Putamen (tissue), 1 donor: ENCODE data around the gene GARNL3.

ENCODE experiments used
- DNase-seq: peaks from one replicate; pipeline ENCODE4 v3.0.0-alpha.2; 2016; ENCODE audit warnings: low spot score

The GARNL3 gene, protein sequence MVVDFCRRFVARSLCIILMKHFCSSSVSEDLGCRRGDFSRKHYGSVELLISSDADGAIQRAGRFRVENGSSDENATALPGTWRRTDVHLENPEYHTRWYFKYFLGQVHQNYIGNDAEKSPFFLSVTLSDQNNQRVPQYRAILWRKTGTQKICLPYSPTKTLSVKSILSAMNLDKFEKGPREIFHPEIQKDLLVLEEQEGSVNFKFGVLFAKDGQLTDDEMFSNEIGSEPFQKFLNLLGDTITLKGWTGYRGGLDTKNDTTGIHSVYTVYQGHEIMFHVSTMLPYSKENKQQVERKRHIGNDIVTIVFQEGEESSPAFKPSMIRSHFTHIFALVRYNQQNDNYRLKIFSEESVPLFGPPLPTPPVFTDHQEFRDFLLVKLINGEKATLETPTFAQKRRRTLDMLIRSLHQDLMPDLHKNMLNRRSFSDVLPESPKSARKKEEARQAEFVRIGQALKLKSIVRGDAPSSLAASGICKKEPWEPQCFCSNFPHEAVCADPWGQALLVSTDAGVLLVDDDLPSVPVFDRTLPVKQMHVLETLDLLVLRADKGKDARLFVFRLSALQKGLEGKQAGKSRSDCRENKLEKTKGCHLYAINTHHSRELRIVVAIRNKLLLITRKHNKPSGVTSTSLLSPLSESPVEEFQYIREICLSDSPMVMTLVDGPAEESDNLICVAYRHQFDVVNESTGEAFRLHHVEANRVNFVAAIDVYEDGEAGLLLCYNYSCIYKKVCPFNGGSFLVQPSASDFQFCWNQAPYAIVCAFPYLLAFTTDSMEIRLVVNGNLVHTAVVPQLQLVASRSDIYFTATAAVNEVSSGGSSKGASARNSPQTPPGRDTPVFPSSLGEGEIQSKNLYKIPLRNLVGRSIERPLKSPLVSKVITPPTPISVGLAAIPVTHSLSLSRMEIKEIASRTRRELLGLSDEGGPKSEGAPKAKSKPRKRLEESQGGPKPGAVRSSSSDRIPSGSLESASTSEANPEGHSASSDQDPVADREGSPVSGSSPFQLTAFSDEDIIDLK

DNA sequence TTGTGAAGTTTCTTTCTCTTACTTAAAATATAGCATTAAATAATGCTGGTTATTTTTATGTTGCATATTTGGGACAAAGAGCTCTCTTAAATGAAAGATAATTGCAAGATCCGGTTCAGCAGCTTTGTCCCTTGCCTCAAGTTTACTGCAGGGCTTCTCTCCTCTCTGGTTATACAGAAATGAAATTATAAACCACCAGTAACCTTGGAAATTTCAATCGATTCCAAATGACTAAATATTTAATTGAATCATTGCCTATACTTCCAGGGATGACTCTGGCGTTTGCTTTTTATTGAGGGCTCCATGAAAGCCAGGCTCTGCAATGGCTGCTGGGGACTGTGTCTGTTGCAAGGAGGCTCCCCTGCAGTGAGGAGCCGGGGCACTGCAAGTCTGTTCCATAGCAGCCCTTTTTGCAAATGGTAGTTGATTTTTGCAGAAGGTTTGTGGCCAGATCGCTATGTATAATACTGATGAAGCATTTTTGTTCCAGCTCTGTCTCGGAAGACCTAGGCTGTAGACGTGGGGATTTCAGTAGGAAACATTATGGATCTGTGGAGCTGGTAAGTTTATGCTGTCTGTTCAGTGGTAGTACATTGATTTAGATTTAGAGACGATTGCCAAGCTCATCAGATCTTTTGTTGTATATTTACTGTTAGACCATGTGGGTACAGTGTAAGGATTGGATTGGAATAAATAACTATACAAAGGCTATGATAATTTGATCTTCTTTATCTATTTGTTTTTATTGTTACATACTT lies at the start of gene GARNL3:
GARNL3 (plus strand) TSS at position 313 of the 758 bp plus-strand sequence; CDS start at position 417, 104 bp downstream.
- no peak for DNase-seq

DNA sequence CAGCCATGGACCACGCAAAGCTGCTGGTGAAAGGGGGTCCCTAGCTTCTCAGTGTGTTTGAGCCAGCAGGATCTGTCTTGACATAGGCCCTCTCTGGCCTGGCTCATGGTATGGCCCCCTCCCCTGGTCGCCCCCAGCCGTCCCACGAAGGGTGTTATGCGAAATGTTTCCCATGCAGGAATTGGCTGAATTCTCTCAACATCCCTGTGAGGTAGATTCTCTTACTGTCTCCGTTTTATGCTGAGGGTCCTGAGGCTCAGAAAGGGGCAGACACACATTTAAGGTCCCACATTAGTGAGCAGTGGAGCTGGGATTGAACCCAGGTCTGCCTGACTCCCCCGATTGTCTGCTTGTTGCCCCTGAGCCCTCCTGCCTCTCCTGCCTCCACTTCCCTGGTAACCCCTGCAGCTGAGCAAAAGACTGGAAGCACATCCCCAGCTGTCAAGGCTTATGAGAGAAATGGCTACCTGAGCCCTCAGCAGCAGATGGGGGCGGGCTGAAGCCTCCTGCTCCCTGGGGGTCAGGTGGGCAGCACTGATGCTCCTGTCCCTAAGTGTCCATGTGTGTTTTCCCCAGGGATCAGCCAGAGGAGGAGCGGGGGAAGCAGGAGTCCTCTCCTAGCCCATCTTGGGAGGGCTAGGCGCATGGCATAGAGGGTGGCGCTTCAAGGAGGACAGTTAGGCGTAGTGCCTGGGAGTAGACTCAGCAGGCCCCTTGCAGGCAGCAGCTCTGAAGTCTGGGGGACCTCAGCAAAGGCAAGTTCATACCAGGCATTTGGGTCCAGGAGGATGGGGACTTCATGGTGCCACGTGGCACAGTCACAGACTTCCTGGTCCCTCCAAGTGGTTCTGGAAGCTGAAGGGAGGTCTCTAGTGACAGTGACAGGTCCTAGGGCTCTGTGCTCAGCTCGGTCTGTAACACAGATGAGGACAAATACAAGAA lies 49.0 kb upstream of the GARNL3 start:
- no peak for DNase-seq

DNA sequence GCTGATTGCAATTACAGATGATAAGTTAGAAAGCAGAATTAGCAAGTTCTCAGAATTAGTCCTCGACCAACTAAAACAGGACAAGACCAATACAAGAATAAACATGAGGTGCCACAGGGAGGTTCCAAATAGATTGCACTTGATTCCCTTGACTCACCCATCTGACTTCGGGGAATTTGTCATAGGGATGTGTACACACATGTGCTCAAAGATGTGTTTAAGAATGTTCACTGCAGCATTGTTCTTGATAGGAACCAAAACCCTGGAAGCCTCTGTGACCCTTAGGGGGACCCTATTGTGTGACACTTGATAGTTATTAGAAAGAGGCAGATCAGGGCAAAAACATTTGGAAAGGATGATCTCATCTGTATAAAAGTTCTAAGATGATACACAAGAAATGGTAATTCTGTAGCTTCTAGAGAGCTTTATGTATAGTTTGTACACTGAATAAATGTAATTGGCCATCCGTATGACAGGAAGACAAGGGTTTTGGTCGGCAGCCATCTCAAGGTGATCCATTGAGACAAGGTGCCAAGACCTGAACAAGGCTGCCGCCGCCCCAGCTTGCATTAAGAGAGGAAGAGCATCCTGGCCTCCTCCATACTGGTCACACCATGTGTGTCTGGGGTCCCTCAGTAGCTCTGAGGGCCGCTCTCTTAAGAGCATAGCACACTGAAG lies 48.2 kb upstream of the GARNL3 start:
- DNase-seq, result no peak

DNA sequence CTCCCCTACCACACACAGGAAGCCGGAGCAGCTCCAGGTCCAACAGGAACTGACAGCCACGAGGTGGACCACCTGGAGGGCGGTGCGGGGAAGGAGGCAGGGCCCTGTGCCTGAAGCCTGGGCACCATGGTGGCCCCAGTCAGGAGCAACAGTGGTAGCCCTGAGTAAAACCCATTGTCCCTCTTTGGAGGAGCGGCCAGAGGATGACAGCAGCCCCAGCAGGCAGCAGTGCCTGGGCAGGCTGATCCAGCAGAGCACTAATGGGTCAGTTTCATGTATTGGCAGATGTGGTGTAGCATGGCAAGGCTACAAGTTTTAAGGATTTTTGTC lies 47.7 kb upstream of the GARNL3 start:
- DNase-seq, result no peak

DNA sequence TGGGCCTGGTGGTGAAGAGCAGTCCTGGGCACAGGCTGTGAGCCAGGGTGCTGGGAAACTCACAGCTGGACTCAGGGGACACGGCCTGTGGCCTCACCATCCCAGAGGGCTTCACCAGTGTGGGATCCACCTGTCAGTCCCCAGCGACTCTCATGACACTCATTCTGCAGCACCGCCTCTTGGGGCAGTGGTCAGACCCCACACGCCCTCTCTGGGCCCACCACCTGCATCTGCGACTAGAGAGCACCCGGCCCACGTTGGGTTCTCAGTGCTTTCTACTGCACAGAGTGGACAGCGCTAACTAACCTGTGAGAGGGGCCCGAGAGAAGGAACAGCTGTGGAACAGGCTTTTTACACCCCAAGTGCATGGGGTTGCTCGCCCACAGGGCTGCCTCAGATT lies 45.8 kb upstream of the GARNL3 start:
- no peak for DNase-seq

DNA sequence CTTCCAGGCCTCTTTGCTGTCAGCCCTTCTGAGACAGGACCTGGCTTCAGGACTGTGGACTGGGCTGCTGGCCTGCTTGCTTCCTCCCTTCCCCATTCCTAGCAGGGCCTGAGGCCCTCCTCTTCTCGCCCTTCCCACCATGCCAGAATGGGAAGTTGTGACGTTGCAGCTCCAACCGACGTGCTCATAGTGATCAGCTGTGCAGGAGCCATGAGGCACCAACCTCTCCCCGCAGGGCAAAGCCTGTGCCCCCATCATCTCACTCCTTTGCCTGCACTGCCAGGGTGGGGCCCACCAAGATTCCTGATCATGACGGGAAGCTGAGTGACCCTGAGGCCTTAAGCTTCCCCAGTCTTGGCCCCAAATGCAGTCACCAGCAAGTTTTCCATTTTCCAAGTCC lies 45.1 kb upstream of the GARNL3 start:
- no peak for DNase-seq

DNA sequence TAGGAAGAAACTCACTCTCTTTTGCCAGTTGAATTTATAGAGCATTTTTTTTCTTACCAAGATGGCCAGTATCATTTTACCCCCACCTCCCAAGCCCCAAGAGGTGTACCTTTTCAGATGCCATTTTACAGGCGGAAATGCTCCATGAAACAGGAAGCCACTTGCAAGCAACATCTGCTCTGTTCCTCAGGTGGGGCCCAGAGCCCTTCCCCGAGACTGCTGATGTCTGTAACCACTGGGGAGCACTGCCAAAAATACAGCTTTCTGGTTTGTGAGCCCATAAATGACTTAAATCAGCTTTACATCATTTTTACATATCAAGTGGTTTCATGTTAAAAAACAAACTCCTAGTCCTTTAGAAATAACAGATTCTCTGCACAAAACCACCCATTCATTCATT lies 42.9 kb upstream of the GARNL3 start:
- DNase-seq, result no peak

DNA sequence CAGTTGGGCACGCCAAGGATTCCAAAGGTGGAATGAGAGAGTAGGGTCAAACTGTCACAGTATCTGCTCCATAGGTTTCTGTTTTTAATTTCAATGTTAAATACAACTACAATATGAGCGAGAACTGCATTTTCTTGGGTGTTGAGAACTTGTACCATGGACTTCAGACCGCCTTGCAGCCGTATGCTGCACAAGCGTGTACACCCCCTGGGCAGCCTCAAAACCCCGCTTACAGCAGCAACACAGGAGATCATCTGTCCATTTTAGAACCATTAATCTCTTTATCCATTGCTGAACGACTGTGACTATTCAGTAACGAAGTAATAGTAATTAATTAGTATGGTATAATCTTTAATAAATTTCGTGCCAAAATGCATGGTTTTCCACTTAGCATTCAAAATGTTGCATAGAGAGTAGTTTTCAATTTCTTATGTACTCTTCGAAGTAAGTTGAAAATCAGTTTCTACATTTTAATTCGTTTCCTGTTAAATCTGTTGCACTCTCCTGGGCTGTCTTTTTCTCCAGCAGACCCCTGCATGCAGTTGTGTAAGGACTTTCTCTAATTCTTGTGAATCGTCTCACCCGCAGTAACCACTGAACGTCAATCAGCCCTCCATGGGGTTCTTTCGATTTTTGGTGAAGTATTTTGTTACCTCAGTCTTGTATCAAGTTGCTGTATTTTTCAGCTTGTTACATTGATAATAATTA lies 42.0 kb upstream of the GARNL3 start:
- DNase-seq, result no peak

DNA sequence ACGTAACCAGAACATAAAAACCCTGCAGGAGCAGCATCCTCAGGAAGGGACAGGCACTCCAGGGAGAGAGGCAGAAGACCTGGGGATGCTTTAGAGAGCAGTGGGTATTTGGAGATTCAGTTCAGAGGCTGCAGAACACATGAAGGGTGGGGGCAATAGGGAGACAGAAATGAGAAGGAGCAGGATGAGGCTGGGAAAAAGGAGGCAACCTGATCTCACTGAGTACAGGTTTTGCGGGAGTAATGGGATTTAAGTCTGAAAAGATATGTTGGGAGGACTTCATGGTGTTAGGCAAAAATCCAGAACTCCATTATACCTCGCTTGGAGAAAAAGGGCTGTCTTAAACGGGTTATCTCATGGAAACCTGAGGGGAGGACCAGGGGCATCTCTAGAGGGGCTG lies 41.3 kb upstream of the GARNL3 start:
- DNase-seq, result no peak

DNA sequence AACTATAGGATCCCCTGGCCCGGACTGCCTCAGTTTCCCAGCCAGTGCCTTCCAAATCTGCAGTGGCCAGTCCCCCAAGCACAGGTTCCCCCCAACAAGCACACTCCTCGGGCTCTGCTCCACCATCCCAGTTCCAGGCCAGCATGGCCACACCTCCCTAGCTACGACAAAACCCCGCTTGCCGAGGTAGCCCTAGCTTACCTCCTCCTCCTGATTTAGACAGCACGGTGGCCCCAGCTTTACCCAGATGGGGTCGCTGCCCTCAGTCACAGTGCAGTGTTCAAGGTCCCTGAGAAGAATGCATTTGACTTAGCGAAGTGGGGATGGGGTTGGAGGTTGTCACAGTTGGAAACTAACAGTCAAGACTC lies 40.8 kb upstream of the GARNL3 start:
- DNase-seq, result no peak

DNA sequence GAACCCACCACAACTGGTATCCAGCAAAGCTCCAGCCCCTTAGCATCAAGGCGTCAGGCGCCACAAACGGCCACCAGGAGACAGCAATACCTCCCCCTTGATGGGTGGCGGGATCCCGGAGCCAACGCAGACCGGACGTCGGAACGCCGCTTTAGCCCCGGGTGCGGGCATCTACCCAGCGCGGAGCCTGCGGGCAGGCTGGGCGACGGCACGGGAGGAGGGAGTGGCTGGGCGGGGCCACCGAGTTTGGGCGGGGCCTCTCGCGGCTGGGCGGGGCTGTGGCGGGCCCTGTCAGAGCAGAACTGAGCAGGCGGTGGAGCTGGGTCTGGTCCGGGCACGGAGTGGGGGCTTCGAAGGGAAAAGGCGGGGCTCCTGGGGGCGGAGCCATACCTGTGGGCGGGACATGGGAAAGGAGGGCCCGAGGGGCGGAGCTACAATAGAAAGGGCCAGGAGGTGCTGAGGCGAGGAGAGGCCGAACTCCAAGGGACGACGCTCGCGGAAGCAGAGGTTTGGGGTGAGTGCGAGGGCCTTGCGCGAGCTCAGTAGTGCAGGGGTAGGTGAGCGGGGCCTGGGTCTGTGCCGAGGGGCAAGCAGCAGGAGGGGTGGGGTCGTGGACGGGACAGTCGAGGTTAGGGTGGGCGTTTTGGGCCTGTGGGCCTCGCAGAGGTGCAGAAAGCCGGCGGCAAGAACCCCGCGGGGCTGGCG lies 40.2 kb upstream of the GARNL3 start:
- peak; percentile 86 for DNase-seq

DNA sequence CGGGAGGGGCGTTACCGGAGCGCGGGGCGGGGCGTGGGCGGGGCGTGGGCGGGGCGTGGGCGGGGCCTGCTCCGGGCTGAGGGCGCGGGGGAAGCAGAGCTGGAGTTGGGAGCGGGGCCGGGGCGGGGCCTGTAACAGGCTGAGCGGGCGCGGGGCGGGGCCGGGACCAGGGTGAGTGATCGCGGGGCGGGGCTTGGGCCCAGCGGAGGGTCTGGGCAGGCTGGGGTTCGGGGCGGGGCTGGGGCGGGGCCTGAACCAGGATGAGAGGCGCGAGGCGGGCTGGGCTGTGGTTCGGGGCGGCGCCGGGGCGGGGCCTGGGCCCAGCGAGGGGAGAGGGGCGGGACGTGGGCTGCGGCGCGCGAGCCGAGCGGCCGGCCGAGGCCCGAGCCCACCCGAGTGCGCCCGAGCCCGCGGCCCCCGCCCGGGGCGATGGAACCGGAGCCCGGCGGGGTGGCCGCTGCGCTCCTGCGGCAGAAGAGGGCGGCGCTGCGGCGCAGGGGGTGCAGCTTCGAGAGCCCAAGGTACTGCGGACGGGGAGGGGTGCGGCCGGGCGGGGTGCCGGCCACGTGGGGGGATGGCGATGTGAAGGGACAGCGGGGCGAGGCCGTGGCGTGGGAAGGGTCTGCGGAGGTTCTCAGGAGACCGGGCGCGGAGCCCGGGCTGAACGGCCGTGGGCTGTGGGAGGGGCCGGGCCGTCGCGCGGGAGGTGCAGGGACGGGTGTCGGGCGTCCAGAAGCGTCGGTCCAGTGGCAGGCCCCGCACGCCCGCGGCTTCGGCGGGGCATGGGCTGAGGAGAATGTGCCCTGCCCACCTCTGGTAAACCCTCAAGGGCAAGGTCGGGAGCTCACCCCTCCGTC lies 39.5 kb upstream of the GARNL3 start:
- peak; percentile 96 for DNase-seq

DNA sequence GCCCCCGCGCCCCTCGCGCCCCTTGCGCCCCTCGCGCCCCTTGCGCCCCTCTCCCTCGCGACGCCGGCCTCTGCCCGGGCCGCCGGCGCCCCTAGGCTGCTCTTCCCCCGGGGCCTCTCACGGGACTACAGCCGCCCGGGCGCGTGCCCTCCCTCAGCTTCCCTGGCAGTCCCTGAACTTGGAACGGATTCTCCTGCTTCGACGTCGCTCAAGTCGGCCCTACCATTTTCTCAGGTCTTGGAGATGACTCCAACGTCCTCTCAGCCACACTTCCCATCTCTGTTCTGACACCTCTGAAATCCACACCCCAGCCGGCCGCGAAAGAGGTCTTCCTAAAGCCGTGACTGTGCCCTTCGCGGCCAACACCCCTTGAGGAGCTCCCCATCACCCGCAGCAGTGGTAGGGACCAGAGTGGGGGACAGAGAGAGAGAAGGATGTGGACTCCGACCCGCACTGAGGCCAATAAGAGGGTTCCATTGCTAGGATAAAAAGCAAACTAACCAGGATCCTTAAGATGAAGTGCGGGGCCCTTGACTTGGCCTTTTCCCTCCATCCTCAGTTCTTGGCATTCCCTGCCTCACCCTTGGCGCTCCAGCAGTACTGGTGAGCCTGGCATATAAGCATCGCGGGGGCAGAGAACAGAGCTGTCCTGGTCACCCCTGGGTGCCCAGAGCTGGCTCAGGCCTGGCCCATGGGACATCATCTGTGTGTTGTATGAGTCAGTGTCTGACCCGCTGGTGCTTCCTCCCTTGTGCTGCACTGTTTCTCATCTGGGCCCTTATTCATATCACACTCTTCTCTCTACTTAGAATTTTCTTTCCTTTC lies 38.6 kb upstream of the GARNL3 start:
- DNase-seq, result no peak

DNA sequence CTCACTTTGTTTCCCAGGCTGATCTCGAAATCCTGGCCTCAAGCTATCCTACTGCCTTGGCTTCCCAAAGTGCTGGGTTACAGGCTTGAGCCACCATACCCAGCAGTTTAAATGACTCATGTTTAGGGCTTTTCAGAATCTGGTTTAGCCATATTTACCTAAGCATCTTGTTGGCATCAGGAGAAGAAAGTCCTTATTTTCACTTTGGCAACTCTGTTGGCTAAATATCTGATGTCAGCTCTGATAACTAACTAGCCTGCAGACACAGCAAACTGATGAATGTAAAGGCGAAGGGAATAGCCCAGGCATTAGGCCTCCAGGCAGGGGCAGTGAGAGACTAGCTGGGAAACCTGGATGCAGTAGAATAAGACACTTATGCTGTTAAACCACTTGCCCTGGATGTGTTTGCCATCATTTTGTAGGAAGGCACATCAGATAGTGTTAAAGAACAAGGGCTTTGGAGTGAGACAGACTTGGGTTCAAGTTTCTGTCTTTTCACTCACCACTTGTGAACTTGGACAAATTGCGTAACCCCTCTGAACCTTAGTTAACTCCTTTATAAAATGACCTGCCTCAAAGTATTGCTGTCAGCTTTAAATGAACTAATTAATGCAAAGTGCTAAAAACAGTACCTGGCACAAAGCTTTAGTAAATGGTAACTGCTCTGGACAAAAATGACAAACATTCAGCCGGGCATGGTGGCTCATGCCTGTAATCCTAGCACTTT lies 34.7 kb upstream of the GARNL3 start:
- DNase-seq, result no peak

DNA sequence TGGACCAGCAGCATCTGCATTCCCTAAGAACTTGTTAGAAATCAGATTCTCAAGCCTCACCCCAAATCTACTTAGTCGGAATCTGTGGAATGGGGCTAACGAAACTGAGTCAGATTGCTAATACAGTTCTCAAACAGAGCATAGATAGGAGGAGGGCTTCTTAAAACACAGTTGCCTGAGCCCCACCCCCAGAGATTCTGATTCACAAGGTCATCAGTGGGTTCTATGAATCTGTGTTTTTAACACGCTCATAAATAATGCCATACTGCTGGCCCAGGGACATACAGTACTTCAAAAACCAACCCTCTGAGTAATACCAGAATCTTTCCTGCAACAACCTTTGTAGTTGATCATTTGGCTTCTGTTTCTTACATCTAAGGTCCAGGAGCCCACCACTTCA lies 32.9 kb upstream of the GARNL3 start:
- no peak for DNase-seq

DNA sequence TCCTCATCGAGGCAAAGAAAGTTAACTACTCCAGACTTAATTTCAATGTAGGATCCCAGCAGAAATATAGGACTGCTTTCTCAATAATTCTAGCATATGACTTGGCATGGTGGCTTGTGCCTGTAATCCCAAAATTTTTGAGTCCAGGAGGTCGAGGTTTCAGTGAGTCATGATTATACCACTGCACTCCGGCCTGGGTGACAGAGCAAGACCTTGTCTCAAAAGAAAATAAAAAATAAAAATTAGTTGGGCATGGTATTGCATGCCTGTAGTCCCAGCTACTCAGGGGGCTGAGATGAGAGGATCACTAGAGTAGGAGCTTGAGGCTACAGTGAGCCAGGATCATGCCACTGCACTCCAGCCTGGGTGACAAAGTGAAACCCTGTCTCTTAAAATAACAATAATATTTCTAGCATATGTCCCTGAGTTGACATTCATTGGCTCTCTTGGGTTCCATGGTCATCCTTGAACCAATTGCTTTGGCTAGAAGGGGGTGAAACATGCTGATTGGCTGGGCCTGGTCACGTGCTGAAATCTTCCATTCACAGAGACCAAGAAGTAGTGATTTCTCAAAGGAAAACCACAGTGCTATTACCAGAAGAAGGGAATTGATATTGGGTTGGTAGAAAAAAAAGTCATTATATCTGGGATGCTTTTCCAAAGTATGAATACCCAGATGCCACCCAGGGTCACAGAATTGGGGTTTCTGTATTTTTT lies 31.6 kb upstream of the GARNL3 start:
- no peak for DNase-seq
